Activated CD4-positive, alpha-beta memory T cell treated with anti-CD3 and anti-CD28 coated beads for 36 hours (primary cell): ENCODE data around the gene DLL3. TPM values are rescaled to one million over a fixed set of nuclear protein-coding genes. Genes with fewer than 3 reads are reported as not detected.

ENCODE experiments used
- CTCF ChIA-PET: fragments of 350-600 bp; sonication (Branson Sonifier 250); formaldehyde crosslinking; loops from one replicate; lab custom pipeline; 2021; ENCODE audit warnings: antibody characterized with exemption, inconsistent platforms; lab: Charles Lee
- POLR2A ChIA-PET: fragments of 350-600 bp; sonication (Branson Sonifier 250); formaldehyde crosslinking; loops from one replicate; lab custom pipeline; 2021; ENCODE audit warnings: antibody characterized with exemption; lab: Charles Lee
- DNase-seq: peaks from one replicate; pipeline ENCODE4 v3.0.0-alpha.2; 2020
- H3K27ac Mint-ChIP-seq: one replicate; pipeline ENCODE4 v1.8.0; 2021; ENCODE audit warnings: mixed read lengths
- H3K27me3 Mint-ChIP-seq: one replicate; pipeline ENCODE4 v1.8.0; 2021; ENCODE audit warnings: mixed read lengths
- H3K36me3 Mint-ChIP-seq: one replicate; pipeline ENCODE4 v1.8.0; 2021; ENCODE audit warnings: mixed read lengths
- H3K4me1 Mint-ChIP-seq: one replicate; pipeline ENCODE4 v1.8.0; 2021; ENCODE audit warnings: low read depth, mixed read lengths
- H3K4me3 Mint-ChIP-seq: one replicate; pipeline ENCODE4 v1.8.0; 2021; ENCODE audit warnings: mild to moderate bottlenecking, mixed read lengths
- H3K9me3 Mint-ChIP-seq: one replicate; pipeline ENCODE4 v1.8.0; 2021; ENCODE audit warnings: mixed read lengths
- intact Hi-C: fragments of 100-400 bp; cut with micrococcal nuclease; formaldehyde crosslinking; loops from one replicate; pipeline ENCODE4 v1.15.1; 2023
- total RNA-seq, 2 experiments: library from RNA; stranded (reverse); gene quantifications; one replicate each; pipeline ENCODE4 v1.2.3, GENCODE V29; 2021

The DLL3 gene
- total RNA-seq, 2 experiments from 2014 or later = 0.67 to 0.80 TPM

GRCh38 chr19:39517432-39517831 lies 18.7 kb downstream of the DLL3 start:
- POLR2A ChIA-PET = no interaction called here
- DNase-seq = no peak
- intact Hi-C loops = no loop called here
- no peaks in the 10 kb centered on the region for H3K9me3 Mint-ChIP-seq
- H3K27ac Mint-ChIP-seq = no peak overlapping the region
- no peaks in the 10 kb centered on the region for H3K36me3 Mint-ChIP-seq
- H3K4me1 Mint-ChIP-seq = peaks cover 9% of the 10 kb centered on the region
- H3K4me3 Mint-ChIP-seq = no peak overlapping the region
- CTCF ChIA-PET = no interaction called here
- H3K27me3 Mint-ChIP-seq = peaks cover 35% of the 10 kb centered on the region

- ChIA-PET POLR2A (interaction anchor here (0.9 kb wide), 1 partner anchor 11 kb away, joined by 3 read pairs; no protein-coding TSS in a partner anchor), CTCF (interaction anchor here (0.8 kb wide), 1 partner anchor 15 kb away, joined by 4 read pairs; no protein-coding TSS in a partner anchor)
- no peak overlapping the region for H3K4me3 Mint-ChIP-seq
- peaks cover 9% of the 10 kb centered on the region for H3K4me1 Mint-ChIP-seq
- no peaks in the 10 kb centered on the region for H3K36me3 Mint-ChIP-seq
- intact Hi-C loops = no loop called here
- no peak for DNase-seq
- no peak overlapping the region for H3K27ac Mint-ChIP-seq
- no peaks in the 10 kb centered on the region for H3K9me3 Mint-ChIP-seq
- peaks cover 33% of the 10 kb centered on the region for H3K27me3 Mint-ChIP-seq
Observed at GRCh38 chr19:39518458-39518857, 19.7 kb downstream of the DLL3 start.

GRCh38 chr19:39518975-39519374 lies 20.2 kb downstream of the DLL3 start:
- intact Hi-C loops = no loop called here
- peaks cover 29% of the 10 kb centered on the region for H3K27me3 Mint-ChIP-seq
- no peak for DNase-seq
- H3K9me3 Mint-ChIP-seq = no peaks in the 10 kb centered on the region
- no peaks in the 10 kb centered on the region for H3K36me3 Mint-ChIP-seq
- ChIA-PET POLR2A (interaction anchor here (0.9 kb wide), 1 partner anchor 12 kb away, joined by 3 read pairs; no protein-coding TSS in a partner anchor), CTCF (interaction anchor here (0.8 to 1.2 kb wide), 2 partner anchors 13 to 16 kb away, joined by 3 to 4 read pairs; no protein-coding TSS in a partner anchor)
- no peak overlapping the region for H3K4me3 Mint-ChIP-seq
- peaks cover 9% of the 10 kb centered on the region for H3K4me1 Mint-ChIP-seq
- H3K27ac Mint-ChIP-seq = no peak overlapping the region

- peaks cover 3% of the 10 kb centered on the region for H3K4me1 Mint-ChIP-seq
- intact Hi-C loops = no loop called here
- no peak overlapping the region for H3K4me3 Mint-ChIP-seq
- no peak for DNase-seq
- CTCF ChIA-PET = interaction anchor here (1.5 kb wide), 1 partner anchor 10 kb away, joined by 4 read pairs; no protein-coding TSS in a partner anchor
- no peaks in the 10 kb centered on the region for H3K9me3 Mint-ChIP-seq
- H3K36me3 Mint-ChIP-seq = no peaks in the 10 kb centered on the region
- POLR2A ChIA-PET = no interaction called here
- H3K27me3 Mint-ChIP-seq = peaks cover 13% of the 10 kb centered on the region
- no peak overlapping the region for H3K27ac Mint-ChIP-seq
Observed at GRCh38 chr19:39520541-39521484, 22.1 kb downstream of the DLL3 start.

GRCh38 chr19:39524495-39524894 lies 25.7 kb downstream of the DLL3 start:
- DNase-seq = no peak
- H3K27ac Mint-ChIP-seq = no peak overlapping the region
- ChIA-PET POLR2A (no interaction called here), CTCF (interaction anchor here (0.7 to 1.7 kb wide), 6 partner anchors 9 to 127 kb away, joined by 3 to 6 read pairs (median 4); partner anchors contain the start of gene DLL3)
- H3K4me1 Mint-ChIP-seq = peaks cover 4% of the 10 kb centered on the region
- H3K36me3 Mint-ChIP-seq = no peaks in the 10 kb centered on the region
- intact Hi-C loops = no loop called here
- no peaks in the 10 kb centered on the region for H3K9me3 Mint-ChIP-seq
- H3K27me3 Mint-ChIP-seq = no peaks in the 10 kb centered on the region
- no peak overlapping the region for H3K4me3 Mint-ChIP-seq

GRCh38 chr19:39525205-39525604 lies 26.5 kb downstream of the DLL3 start:
- no peak overlapping the region for H3K4me3 Mint-ChIP-seq
- POLR2A ChIA-PET = no interaction called here
- CTCF ChIA-PET = interaction anchor here (0.8 to 1.7 kb wide), 6 partner anchors 9 to 128 kb away, joined by 3 to 5 read pairs (median 4); partner anchors contain the start of gene DLL3
- H3K27me3 Mint-ChIP-seq = no peaks in the 10 kb centered on the region
- H3K4me1 Mint-ChIP-seq = peaks cover 4% of the 10 kb centered on the region
- intact Hi-C loops = no loop called here
- H3K27ac Mint-ChIP-seq = no peak overlapping the region
- H3K9me3 Mint-ChIP-seq = no peaks in the 10 kb centered on the region
- H3K36me3 Mint-ChIP-seq = no peaks in the 10 kb centered on the region
- no peak for DNase-seq

- H3K4me3 Mint-ChIP-seq = peak overlapping the region; percentile 91
- intact Hi-C loops = loop anchor here (1.0 to 5.0 kb wide), 6 partner anchors 8 to 190 kb away; partner anchors contain the start of genes DLL3, EID2, SAMD4B and TIMM50
- no peaks in the 10 kb centered on the region for H3K9me3 Mint-ChIP-seq
- H3K36me3 Mint-ChIP-seq = no peaks in the 10 kb centered on the region
- no peaks in the 10 kb centered on the region for H3K27me3 Mint-ChIP-seq
- DNase-seq = no peak
- CTCF ChIA-PET = interaction anchor here (0.7 to 6.2 kb wide), 13 partner anchors 9 to 421 kb away, joined by 3 to 59 read pairs (median 7); partner anchors contain the start of genes DLL3, RPS16 and SELENOV
- POLR2A ChIA-PET = interaction anchor here (0.5 to 1.5 kb wide), 5 partner anchors 91 to 214 kb away, joined by 3 to 16 read pairs (median 3); partner anchors contain the start of gene RPS16
- peaks cover 18% of the 10 kb centered on the region for H3K4me1 Mint-ChIP-seq
- peak overlapping the region; percentile 60 for H3K27ac Mint-ChIP-seq
Observed at GRCh38 chr19:39531834-39532232, 33.1 kb downstream of the DLL3 start.

- DNase-seq = peak; percentile 96
- CTCF ChIA-PET = interaction anchor here (0.7 to 6.2 kb wide), 25 partner anchors 8 to 421 kb away, joined by 3 to 59 read pairs (median 5); partner anchors contain the start of genes DLL3, RPS16 and SELENOV
- peak within 1 kb of the TSS; percentile 65 for H3K27ac Mint-ChIP-seq
Observed at GRCh38 chr19:39532233-39533002, 33.7 kb downstream of the DLL3 start, which contains the start of gene EID2B. Gene EID2B, minus strand, starts transcription at chr19:39532852. Its CDS starts 50 bp downstream, at chr19:39532802.

GRCh38 chr19:39533003-39533512 lies 34.3 kb downstream of the DLL3 start:
- no peaks in the 10 kb centered on the region for H3K36me3 Mint-ChIP-seq
- no peaks in the 10 kb centered on the region for H3K27me3 Mint-ChIP-seq
- peak overlapping the region; percentile 52 for H3K4me3 Mint-ChIP-seq
- no peak for DNase-seq
- peaks cover 26% of the 10 kb centered on the region for H3K4me1 Mint-ChIP-seq
- intact Hi-C loops = loop anchor here (2.0 to 5.0 kb wide), 4 partner anchors 34 to 191 kb away; partner anchors contain the start of genes DLL3, SAMD4B and TIMM50
- ChIA-PET POLR2A (interaction anchor here (0.6 to 1.5 kb wide), 5 partner anchors 9 to 411 kb away, joined by 3 to 16 read pairs (median 3); partner anchors contain the start of gene RPS16), CTCF (interaction anchor here (0.7 to 6.2 kb wide), 24 partner anchors 7 to 422 kb away, joined by 3 to 59 read pairs (median 5); partner anchors contain the start of genes DLL3, RPS16, SELENOV and SUPT5H)
- no peaks in the 10 kb centered on the region for H3K9me3 Mint-ChIP-seq
- no peak overlapping the region for H3K27ac Mint-ChIP-seq

More at GRCh38 chr19:39532233-39533002, 33.7 kb downstream of the DLL3 start, which contains the start of gene EID2B:
- Mint-ChIP-seq H3K27me3 (no peaks in the 10 kb centered on the region), H3K36me3 (no peaks in the 10 kb centered on the region), H3K9me3 (no peaks in the 10 kb centered on the region), H3K4me3 (peak within 1 kb of the TSS; percentile 91), H3K4me1 (peaks cover 20% of the 10 kb centered on the region)
- intact Hi-C loops = loop anchor here (1.0 to 5.0 kb wide), 6 partner anchors 8 to 190 kb away; partner anchors contain the start of genes DLL3, EID2, SAMD4B and TIMM50
- POLR2A ChIA-PET = interaction anchor here (0.5 to 1.5 kb wide), 8 partner anchors 10 to 410 kb away, joined by 3 to 16 read pairs (median 3); partner anchors contain the start of gene RPS16

- ChIA-PET CTCF (interaction anchor here (0.7 to 6.2 kb wide), 17 partner anchors 8 to 139 kb away, joined by 3 to 59 read pairs (median 5); partner anchors contain the start of genes DLL3, RPS16 and SUPT5H), POLR2A (interaction anchor here (1.0 to 1.5 kb wide), 4 partner anchors 50 to 98 kb away, joined by 3 to 6 read pairs (median 3); partner anchors contain the start of gene RPS16)
- Mint-ChIP-seq H3K4me3 (no peak overlapping the region), H3K36me3 (peaks cover 3% of the 10 kb centered on the region), H3K27me3 (no peaks in the 10 kb centered on the region), H3K9me3 (no peaks in the 10 kb centered on the region), H3K27ac (no peak overlapping the region), H3K4me1 (peaks cover 28% of the 10 kb centered on the region)
- DNase-seq = no peak
- intact Hi-C loops = loop anchor here (2.0 to 5.0 kb wide), 4 partner anchors 35 to 191 kb away; partner anchors contain the start of genes DLL3, SAMD4B and TIMM50
Observed at GRCh38 chr19:39533791-39534190, 35.0 kb downstream of the DLL3 start.
